HG02884 (cell line): ENCODE measurements around the gene AMHR2.
"Not testable (repeated sequence)": the region's sequence is repeated elsewhere in the genome, so short reads cannot be mapped to it uniquely, and the experiment has no call there.

Experiments used
- ATAC-seq: cut with Tn5 transposase; IDR thresholded peaks from one replicate; pipeline ENCODE4 v1.9.1; 2021; ENCODE audit warnings: mild to moderate bottlenecking, moderate library complexity; ENCODE audit not compliant: unreplicated experiment

AMHR2 gene

DNA sequence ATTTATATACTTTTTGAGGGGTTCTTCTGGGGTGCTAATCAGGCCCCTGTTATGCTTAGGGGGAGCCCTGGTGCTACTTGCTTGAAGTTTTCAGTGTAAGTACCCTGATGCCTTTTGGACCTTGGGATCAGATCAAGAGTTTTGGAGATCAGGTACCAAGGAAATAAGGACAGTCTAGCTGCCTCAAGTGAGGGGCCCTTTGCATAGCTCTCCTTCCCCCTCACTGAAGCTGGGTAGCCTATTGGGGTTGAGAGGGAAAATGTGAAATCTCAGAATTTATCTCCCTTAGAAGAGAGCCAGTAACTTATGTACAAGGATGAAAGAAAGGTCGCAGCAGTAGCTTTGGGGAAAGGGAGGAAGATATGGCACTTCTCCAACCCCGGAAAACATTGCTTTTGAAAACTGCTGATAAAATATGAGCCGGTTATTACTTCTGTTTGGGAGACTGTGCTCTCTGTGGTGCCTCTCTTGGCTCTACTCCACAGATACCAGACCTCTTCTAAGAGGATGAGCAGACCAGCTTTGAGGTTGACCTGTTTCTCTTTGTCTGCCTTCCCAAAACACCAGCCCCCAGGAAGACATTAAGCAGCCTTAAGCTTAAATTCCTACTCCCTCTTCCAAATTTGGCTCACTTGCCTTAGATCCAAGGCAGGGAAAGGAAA lies 8.8 kb upstream of the AMHR2 start:
- no peak for ATAC-seq

DNA sequence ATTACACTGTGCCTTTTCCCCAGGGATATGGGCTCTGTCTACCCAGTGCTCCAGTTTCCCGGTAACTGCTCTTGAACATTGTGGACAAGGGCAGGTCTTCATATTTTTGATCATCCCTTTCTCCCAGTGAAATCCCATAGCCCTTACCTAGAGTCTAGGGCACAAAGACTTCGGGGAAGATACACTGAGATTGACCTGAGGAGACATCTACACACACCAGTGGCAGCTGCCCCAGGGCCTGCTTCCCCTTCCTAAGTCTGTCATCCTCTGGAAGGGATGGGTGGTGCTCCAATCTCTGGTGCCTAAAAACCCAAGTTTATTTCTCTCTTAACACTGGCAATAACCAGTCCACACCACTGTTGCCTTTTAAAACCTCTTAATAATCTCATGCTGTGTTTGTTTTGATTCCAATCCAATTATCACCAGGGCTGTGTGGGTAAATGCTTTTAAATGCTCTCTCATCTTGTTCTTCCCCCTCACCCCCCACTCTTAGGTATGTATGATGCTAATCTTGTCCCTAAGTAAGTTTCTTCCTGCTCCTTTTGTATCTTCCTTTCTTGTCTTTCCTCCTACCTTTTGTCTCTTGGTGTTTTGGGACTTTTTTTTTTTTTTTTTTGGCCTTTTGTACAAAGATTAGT lies 7.8 kb upstream of the AMHR2 start:
- not testable (repeated sequence) for ATAC-seq

DNA sequence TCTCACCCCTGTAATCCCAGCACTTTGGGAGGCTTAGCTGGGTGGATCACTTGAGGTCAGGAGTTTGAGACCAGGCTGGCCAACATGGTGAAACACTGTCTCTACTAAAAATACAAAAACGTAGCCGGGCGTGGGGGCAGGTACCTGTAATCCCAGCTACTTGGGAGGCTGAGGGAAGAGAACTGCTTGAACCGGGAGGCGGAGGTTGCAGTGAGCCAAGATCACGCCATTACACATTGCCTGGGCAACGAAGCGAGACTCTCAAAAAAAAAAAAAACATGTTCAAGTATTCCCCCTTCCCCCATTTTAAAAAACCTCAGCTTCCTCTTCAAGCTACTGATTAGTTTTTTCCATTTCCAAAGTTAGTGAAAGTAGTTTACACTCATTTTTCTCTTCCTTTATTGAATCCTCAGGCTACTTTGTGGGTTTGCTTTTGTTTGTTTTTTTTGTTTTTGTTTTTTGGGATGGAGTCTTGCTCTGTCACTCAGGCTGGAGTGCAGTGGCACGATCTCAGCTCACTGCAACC lies 6.3 kb upstream of the AMHR2 start:
- ATAC-seq, result not testable (repeated sequence)

DNA sequence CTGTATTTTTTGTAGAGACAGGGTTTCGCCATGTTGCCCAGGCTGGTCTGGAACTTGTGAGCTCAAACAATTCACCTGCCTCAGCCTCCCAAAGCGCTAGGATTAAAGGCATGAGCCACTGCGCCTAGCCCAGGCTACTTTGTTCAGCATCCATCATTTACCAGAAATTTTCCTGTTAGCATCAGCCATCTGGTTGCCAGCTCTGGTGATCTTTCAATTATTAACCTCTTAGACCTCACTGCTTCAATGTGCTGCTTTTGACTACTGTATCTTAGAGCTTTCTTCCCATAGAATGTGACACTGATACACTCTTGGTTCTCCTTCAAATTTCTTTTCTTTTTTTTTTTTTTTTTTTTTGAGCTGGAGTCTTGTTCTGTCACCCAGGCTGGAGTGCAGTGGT lies 5.4 kb upstream of the AMHR2 start:
- ATAC-seq, result no peak

DNA sequence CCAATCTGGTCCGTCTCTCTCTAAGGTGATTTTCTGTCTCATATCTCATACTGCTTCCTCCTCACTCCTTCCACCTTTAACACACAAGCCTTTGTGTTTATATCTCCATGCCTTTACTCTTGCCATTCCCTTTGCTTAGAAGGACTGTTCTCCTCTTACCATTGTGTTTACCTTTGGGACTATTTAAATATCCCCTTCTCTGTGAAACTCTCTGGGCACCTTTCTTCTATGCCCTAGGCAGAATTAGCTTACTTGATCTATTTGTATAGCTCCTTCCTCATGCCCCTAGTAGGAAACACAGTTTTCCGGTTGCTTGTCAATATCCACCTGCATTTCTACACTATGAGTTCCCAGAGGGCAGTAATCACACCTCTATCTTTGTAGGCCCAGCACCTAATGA lies 3.9 kb upstream of the AMHR2 start:
- ATAC-seq, result no peak

DNA sequence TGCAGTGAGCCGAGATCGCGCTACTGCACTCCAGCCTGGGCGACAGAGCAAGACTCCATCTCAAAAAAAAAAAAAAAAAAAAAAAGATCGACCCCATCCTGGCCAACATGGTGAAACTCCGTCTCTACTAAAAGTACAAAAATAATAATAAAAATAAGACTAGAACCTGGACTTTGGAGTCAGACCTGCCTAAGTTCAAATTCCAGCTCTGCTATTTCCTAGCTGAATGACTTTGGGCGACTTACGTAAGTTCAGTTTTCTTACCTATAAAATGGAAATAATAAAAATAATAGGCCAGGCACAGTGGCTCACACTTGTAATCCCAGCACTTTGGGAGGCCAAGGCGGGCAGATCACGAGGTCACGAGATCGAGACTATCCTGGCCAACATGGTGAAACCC lies 1.4 kb upstream of the AMHR2 start:
- not testable (repeated sequence) for ATAC-seq

DNA sequence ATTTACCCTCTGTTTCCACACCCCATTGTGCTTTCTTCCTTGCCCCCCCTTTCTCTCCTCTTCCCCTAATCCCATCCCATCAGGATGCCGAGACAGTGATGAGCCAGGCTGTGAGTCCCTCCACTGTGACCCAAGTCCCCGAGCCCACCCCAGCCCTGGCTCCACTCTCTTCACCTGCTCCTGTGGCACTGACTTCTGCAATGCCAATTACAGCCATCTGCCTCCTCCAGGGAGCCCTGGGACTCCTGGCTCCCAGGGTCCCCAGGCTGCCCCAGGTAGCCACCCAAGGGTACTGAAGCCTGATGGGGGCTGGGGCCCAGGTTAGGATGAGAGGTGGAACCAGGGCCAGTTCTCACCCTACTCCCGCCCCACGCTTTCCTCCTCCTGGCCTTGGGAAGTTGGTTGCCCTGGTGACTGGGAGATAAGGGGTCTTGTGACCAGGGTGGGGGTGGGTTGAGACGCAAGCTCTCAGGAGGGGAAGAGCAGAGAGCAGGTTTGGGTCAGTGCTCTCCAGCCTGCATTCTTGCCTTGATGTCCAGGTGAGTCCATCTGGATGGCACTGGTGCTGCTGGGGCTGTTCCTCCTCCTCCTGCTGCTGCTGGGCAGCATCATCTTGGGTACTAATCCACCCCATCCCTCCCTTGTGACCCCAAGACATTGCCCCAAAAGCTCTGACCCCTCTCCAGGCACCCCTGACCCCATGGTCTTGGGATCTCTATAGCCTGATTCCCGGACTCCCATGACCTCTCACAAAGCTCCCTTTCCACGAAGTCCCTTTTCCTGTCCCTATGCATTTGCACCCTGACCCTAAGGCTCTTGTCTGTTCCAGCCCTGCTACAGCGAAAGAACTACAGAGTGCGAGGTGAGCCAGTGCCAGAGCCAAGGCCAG lies 1.2 kb downstream of the AMHR2 start:
- ATAC-seq, result no peak

DNA sequence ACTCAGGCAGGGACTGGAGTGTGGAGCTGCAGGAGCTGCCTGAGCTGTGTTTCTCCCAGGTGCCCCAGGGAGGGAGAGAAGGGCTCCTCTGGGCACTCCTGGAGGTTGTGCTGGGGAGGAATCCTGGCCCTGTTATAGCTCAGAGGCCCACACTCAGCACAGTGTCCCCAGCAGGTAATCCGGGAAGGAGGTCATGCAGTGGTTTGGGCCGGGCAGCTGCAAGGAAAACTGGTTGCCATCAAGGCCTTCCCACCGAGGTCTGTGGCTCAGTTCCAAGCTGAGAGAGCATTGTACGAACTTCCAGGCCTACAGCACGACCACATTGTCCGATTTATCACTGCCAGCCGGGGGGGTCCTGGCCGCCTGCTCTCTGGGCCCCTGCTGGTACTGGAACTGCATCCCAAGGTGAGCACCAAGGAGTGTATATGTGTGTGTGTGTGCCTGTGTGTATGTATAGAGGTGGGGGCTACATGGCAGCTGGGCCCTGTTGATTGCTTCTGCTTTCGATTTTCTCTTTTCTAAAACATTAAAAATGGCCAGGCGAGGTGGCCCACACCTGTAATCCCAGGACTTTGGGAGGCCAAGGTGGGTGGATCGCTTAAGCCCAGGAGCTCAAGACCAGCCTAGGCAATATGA lies 2.0 kb downstream of the AMHR2 start:
- no peak for ATAC-seq

DNA sequence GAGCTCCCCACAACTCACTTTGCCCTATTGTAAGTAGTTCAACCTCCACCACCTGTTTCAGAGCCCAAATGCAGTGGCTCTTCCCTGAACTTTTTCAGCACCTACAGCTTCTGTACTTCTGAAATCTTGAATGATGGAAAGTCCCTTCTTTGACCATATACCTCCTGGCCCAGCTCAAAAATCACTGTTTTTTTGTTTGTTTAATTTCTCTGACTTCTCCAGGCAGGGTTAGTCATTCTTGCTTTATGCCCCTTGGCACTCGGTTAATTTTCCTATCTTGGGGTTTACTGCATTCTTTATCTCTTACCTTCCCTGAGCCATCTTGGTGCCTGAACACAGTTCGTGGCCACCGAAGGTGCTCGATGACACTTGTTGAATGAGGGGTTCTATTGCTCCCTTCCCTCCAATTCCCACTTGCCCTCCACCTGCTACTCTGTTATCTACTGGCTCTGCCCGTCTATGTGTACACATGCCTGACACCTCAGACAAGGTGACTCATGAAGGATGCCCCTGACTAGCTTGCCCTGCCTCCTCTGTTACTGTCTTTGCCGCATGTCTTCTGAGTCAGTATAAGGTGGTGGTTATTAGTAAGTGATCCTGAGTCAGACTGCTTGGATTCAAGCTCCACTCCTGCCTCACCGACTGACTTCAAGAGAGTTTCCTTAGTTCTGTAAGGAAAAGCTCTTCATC lies 4.4 kb downstream of the AMHR2 start:
- ATAC-seq, result no peak

DNA sequence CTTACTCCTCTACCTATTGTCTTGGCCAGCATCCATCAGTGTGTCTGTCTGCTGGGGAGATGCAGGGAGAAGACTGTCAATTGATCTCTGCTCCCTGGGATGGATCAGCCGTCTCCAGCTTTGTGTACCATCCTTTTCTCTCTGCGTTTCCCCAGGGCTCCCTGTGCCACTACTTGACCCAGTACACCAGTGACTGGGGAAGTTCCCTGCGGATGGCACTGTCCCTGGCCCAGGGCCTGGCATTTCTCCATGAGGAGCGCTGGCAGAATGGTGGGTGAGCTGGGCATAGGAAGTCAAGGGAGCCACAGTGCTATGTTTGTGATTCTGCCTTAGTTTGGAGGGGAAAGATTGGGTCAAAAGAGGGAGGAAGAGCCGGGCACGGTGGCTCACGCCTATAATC lies 5.1 kb downstream of the AMHR2 start:
- no peak for ATAC-seq

DNA sequence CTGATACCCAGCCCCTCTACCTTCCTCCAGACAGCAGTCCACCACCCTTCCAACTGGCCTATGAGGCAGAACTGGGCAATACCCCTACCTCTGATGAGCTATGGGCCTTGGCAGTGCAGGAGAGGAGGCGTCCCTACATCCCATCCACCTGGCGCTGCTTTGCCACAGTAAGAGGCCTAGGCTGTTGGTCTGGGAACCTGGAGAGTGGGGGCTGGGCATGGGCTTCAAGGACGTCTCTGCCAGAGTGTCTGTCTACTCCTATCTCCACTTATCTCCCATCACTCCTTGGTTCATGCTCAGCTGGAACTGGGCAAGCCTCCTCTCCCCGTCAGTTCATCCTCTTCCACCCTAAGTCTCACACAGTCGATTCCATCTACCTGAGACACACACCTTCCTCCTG lies 6.5 kb downstream of the AMHR2 start:
- ATAC-seq, result no peak

DNA sequence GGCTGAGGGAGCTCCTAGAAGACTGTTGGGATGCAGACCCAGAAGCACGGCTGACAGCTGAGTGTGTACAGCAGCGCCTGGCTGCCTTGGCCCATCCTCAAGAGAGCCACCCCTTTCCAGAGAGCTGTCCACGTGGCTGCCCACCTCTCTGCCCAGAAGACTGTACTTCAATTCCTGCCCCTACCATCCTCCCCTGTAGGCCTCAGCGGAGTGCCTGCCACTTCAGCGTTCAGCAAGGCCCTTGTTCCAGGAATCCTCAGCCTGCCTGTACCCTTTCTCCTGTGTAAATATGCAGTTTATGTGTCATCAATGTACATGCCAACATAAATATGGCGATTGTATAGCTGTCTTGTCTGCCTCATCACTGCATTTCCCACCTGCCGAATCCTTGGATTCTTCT lies 7.5 kb downstream of the AMHR2 start:
- ATAC-seq, result no peak

DNA sequence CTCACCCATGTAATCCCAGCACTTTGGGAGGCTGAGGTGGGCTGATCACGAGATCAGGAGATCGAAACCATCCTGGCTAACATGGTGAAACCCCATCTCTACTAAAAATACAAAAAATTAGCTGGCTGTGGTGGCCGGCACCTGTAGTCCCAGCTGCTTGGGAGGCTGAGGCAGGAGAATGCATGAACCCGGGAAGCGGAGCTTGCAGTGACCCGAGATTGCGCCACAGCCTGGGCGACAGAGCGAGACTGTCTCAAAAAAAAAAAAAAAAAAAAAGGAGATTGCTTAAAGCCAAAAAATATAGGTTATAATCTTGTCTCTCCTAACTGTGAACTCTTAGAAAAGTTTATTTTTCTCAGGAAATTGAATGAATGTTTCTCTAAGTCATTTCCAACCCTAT lies 11.7 kb downstream of the AMHR2 start:
- not testable (repeated sequence) for ATAC-seq

DNA sequence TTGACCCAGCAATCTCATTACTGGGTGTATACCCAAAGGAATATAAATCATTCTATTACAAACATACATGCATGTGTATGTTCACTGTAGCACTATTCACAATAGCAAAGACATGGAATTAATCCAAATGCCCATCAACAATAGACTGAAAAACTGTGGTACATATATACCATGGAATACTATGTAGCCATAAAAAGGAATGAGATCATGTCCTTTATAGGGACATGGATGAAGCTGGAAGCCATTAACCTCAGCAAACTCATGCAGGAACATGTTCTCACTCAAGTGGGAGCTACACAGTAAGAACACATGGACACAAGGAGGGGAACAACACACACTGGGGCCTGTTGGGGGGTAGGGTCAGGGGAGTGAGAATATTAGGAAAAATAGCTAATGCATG lies 15.9 kb downstream of the AMHR2 start:
- not testable (repeated sequence) for ATAC-seq

DNA sequence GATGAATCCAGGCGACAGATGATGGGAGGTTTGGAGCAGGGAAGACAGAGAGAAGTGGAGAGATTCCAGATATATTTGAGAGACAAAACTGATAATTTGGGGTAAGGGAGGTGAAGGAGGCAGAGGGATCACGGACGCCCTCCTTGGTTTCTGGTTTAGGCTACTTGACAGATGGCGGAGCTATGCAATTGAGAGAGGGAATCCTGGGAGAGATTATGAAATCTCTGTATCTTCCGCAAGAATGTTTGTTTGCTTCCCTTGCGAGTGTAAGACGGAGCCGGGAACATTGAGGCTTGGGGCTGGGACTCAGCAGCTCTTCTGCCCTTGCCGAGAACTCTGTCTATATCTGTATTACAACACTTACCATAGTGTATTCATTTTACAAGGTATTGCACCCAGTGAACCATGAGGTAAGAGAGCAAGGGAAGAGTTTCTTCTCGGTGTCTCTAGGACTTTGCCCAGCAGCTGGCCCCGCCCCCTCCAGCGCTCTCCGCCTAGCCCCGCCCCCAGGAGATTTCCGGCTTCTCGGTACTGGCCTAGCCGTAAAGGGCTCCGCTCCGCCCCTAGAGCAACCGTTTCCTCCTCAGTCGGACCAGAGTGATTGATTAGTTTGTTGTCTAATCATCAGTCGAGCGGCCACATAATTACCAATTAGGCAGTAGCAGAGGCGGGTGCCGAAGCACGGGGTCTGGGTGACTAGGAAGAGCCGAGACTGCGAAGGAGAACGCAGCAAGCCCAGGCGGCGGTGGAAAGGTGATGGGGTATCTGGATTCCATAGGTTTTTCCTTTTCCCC lies 17.6 kb downstream of the AMHR2 start, which contains the start of gene PRR13:
TSS of gene PRR13 (plus strand) at position 695 of the 794 bp plus-strand sequence. CDS start 981 bp downstream, outside the sequence.
- ATAC-seq, result peak; percentile 94

DNA sequence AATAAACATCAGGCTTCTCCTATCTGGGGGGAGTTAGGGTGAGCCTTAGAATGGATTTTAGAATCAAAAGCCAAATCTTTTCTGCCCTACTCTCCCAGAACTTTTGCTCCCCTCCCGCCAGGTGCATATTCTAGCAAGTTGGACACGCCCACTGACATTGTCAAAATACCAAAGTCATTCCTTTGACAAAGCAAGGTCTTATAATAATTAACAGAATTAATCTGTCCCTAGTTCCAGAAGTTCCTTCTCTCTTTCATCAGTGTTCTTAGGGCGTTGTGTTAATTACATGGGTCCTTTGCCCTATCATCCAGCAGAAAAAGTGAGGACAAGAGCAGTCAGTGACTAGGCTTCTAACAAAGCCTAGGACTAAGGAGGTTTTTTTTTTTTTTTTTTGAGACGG lies 20.3 kb downstream of the AMHR2 start:
- no peak for ATAC-seq

DNA sequence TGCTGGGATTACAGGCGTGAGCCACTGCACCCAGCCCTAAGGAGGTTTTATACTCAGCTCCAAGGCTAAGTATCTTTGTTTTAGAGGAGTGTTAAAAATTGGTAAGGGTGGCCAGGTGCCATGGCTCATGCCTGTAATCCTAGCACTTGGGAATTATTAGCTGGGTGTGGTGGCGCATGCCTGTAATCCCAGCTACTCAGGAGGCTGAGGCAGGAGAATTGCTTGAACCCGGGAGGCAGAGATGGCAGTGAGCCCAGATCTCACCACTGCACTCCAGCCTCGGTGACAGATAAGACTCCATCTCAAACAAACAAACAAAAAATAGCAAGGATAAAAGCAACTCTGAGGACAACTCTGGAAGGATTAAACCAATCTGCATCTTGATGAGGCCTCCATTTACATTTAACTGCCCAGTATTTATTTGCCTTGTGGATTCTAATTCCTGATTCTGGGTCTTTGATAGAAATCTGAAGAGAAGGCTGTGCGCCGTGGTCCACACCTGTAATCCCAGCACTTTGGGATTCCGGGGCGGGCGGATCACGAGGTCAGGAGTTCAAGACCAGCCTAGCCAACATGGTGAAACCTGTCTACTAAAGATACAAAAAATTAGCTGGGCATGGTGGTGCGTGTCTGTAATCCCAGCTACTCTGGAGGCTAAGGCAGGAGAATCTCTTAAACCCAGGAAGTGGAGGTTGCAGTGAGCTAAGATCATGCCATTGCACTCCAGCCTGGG lies 21.1 kb downstream of the AMHR2 start:
- not testable (repeated sequence) for ATAC-seq

DNA sequence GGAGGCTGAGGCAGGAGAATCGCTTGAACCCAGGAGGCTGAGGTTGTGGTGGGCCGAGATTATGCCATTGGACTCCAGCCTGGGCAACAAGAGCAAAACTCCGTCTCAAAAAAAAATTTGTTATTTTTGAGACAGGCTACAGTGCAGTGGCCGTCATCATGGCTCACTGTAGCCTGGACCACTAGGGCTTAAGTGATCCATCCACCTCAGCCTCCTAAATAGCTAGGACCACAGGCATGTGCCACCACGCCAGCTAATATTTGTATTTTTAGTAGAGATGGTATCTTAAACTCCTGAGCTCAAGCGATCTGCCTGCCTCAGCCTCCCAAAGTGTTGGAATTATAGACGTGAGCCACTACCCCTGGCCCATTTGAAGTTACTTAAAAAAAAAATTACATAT lies 27.3 kb downstream of the AMHR2 start:
- ATAC-seq, result no peak

DNA sequence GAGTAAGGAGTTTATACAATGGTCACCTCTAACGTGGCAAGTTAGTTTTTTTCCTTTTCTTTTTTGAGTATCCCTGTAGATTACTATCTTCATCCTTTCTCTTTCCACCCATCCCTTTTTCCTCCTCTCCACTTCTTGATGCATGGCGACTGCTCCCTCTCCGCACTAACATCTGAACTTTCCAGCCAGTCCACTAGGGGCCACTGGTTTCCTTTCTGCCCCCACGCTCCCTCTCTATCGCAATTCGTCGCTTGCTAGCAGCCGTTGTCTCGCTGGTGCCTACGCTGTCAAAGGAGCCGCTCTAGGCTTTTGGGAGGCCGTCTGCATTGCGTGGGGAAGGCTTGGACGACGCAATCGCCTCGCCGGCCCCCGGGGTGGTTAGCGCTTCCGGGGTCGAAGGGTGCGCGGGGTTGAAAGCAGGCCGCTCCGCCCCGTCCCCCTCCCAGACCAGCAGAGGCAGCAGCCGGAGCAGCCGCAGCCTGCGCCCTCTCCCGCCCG lies 28.1 kb downstream of the AMHR2 start, which contains the start of gene PCBP2:
TSS of gene PCBP2 (plus strand) at position 442 of the 498 bp plus-strand sequence. CDS start 2,699 bp downstream, outside the sequence.
- peak; percentile 91 for ATAC-seq
